ENCODE data around the gene CRACR2B.
A peak's percentile ranks its signal among the peaks of the same experiment; 100 is the strongest.

CRACR2B gene

DNA sequence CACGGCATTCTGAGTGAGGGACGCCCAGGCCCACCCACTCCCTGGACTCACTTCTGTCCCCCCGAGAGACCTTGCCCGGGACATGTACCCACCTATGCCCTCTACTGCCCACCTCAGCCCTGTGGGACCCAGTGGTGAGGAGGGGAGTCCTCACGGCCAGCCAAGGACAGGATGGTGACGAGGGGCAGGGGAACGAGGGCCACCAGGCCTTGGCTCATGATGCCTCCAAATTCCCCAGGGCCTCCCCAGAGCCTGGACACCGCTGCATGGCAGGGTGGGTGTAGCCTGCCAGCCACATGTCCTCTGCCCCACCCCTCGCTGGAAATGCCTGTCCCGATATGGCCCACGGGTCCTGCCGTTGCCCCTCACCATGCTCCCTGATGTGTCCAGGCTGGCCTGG, 41.1 kb downstream of the CRACR2B start:
- no peak for DNase-seq (ENCODE audit: low spot score)

DNA sequence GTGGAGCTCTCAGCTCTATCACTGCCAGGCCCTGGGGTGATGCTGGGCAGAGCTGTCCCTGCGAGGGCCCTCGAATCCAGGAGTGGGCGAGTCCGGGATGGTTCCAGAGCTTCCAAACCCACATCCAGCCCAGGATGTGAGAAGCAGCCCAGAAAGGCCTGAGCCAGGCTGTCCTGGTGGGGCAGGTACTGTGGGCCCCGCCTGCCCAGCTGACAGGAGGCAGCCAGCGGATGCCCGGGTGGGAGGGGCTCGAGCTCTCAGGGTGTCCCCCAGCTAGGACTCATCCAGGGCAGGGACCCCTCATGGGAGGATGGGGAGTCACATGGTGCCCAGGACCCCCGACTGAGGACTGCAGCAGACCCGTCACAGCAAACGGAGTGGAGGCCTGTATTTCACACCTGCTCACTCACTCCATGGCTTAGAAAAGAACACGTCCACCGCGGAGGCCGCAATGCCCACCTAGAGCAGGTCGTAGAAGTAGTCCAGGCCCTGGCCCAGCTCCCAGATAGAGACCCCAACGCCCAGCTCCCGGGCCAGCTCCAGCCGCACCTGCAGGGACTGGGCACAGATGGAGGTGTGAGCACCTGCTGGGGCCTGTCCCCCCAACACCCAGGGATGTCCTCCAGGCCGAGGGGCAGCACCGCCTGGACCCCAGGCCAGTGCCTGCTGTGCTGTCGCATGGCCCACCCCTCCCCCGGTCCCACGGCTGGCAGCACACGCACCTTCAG, 41.8 kb downstream of the CRACR2B start:
- no peak for DNase-seq (ENCODE audit: low spot score)

DNA sequence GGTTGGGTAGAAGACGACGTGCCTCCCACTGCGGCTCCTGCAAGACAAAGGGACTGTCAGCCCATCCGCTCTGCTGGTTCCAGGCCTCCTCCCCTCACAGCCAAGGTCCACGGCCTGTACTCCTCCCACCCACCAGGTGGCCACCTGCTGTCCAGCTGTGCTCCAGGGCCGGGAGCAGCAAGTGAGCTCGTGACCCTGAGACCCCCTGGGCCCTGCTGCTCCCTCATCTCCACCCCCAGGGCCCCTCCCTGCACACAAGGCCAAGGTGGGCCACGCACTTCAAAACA, 42.4 kb downstream of the CRACR2B start:
- DNase-seq (ENCODE audit: low spot score), result no peak

DNA sequence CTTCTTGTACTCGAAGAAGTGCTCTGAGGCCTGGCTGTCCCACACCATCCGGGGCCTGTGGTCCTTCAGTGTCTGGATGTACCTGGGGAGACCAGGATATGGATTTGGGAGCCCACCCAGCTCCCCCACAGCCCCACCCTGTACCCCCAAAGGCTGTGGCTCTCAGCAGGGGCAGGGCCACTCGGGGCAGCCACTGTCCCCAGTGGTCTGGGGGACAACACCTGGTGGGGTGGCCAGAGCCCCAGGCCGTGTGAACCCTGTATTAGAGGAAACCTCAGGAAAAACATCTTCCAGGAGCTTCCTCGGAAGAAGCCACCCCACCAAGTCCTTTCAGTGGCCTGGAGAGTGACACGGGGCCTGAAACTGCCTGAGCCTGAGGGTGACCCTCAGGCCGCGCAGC, 42.7 kb downstream of the CRACR2B start:
- no peak for DNase-seq (ENCODE audit: low spot score)

DNA sequence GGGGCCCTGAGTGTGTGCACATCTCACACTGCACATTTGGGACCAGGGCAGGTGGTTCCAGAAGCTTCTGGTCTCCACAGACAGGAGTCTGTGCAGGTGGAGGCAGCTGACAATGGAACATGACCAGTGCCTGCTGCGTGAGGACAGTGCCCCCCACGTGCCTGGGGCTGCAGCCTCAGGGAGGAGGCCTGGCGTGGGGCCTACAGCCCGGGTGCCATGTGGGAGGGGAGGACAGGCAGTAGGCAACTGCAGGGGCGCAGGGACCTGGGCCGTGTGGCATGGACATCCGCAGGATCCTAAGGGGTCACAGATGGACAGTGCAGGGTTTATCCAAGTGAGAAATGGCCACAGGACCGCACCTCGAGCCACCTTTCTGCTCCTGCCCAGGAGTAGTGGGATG, 43.8 kb downstream of the CRACR2B start:
- no peak for DNase-seq (ENCODE audit: low spot score)

DNA sequence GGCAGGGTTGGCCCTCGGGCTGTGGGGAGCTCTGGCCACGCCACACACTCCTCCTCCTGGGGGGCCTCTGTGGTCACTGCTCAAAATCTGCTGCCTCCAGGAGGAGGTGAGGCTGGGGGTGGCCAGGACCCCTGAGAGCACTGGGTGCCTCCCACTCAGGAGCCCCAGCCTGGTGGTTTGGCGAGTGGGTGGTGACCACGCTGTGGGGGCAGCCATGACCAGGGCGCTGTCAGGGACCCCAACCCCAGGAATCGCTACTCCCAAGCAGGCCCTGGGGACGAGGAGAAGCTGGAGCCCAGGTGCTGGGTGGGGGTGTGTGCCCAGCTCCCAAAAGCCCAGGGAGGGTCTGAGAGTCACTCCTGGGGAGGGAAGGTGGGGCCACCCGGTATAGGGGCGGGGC, 45.1 kb downstream of the CRACR2B start:
- no peak for DNase-seq (ENCODE audit: low spot score)

DNA sequence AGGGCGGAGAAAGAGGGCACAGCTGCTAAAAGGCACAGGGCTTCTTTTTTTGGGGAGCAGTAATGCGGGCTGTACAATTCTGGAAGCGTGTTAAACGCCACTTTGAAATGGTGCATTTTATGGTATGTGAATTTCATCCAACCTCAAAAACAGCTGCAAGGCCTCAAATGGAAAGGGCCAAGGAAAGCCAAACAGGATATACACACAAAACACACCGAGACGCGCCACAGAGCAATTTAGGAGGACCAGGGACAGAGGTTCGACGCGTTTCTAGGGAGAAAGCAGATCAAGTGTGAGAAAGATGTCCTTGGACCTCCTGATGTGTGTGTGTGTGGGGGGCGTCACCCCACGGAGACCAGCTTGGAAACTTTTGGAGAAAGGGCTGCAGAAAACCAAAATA, 46.0 kb downstream of the CRACR2B start:
- no peak for DNase-seq (ENCODE audit: low spot score)

DNA sequence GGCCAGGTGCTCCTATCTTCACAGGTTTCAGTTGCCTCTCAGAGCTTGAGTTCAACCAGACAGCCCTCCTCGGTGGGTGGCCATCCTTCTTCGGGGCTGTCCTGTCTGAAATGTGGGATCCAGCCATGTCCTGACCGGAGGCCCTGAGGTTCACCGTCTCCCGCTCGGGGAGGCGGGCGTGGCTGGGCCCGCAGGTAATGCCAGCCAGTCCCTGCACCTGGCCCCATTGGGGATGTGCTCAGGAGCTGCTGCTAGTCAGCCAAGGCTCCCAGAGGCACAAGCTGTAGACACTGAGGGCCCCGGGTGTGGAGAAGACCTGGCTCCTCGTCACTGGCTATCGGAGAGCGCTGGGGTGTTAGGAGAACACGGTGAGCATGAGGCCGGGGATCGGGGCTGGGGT, 47.5 kb downstream of the CRACR2B start:
- no peak for DNase-seq (ENCODE audit: low spot score)

DNA sequence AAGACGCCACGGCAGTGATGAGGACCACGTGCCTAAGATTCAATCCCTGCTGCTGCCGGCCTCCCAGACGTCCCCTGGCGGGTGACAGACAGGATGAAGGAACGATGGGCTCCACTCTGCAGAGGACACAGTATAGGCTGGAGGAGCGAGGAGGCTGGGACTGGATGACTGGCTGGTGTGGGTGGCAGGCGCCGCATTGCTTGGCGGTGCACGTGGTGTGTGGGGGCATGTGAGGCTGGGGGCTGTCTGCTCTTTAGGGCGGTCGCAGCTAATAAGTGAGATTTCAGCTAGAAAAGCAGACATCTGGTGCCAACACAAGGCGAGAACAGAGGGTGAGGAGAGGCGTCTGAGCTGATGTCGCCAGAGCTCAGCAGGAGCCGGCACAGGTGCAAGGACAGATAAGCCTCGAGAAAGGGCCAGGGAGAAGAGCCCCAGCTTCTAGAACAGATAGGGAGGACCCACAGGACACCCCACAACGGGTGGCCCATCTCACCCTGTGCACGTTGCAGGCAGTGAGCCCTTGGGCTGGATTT, 48.1 kb downstream of the CRACR2B start:
- DNase-seq (ENCODE audit: low spot score), result no peak

DNA sequence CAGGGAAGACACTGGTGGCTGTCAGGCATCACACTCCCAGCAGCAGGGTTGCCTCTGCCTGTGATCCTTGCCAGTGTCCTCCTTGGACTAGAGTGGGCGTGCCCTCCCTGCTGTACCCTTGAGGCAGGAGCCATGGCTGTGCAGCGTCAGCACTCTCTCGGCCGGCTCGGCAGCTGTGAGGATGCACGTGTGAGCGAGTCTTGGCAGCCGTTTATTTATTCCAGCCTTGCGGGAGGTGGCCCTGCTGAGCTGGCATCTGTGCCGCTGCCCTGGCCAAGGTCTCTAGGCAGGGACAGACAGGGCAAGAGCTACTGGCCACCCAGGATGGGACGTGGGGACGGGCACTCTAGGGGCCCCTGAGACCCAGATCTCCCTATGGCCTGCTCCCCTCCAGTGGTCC, 48.8 kb downstream of the CRACR2B start:
- DNase-seq (ENCODE audit: low spot score), result no peak

DNA sequence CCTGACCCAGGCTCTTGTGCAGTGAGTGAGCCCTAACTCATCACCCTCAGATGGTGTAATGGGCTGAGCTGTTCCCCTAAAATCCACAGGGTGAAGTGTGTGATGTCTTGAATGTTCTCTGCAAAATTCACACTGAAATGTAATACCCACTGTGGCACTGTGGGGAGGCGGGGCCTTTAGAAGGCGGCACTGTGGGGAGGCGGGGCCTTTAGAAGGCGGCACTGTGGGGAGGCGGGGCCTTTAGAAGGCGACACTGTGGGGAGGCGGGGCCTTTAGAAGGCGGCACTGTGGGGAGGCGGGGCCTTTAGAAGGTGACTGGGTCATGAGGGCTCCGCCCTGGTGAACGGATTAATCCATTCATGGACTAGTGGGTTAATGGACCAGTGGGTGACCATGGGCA, 49.8 kb downstream of the CRACR2B start:
- DNase-seq (ENCODE audit: low spot score), result peak; percentile 16

DNA sequence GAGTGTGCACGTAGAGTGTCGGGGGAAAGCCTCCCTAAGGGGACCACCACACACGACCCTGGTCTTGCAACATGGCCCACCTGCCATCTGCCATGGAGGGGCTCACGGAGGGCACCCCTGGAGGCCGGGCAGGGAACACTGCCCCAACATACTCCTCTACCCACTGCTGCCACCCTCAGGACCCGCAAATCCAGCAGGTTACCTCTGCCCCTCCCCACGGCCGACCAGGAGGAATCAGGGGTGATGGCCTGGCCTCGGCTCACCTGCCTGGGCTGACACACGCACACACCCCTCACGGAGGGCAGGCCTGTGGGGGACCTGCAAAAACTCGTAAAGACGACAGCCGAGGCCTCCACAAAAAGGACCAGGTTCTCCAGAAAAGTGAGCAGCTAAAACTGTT, 52.7 kb downstream of the CRACR2B start:
- no peak for DNase-seq (ENCODE audit: low spot score)
